Liver (tissue), 9 donors: ENCODE measurements around the gene PYGO2. TPM values are rescaled to one million over a fixed set of nuclear protein-coding genes. Genes with fewer than 3 reads are reported as not detected.

Experiments
- DNase-seq: peaks from one replicate; pipeline ENCODE4 v3.0.0-alpha.2; 2017; ENCODE audit warnings: low spot score
- H3K27ac ChIP-seq, 2 donors: one replicate each; pipeline ENCODE4 v1.7.0; 2013; ENCODE audit warnings: inconsistent platforms in 2 of 2, low read length in 2 of 2, control low read depth in 1 of 2, low read depth in 1 of 2, mild to moderate bottlenecking in 1 of 2
- H3K27me3 ChIP-seq, 4 donors: one replicate each; pipeline versions ENCODE4 v1.6.1 to v1.7.0; 2013; ENCODE audit warnings: low read length in 3 of 4, inconsistent platforms in 1 of 4, mild to moderate bottlenecking in 1 of 4, moderate library complexity in 1 of 4; ENCODE audit not compliant: control insufficient read depth in 4 of 4, insufficient read depth in 4 of 4
- H3K36me3 ChIP-seq, 4 donors: one replicate each; pipeline versions ENCODE4 v1.6.1 to v1.7.0; 2013; ENCODE audit warnings: low read length in 3 of 4, mild to moderate bottlenecking in 3 of 4, low read depth in 1 of 4, moderate library complexity in 1 of 4; ENCODE audit not compliant: control insufficient read depth in 4 of 4, insufficient read depth in 3 of 4
- H3K4me1 ChIP-seq, 4 donors: one replicate each; pipeline versions ENCODE4 v1.6.1 to v1.7.0; 2013; ENCODE audit warnings: low read length in 3 of 4, mild to moderate bottlenecking in 3 of 4, moderate library complexity in 1 of 4; ENCODE audit not compliant: control insufficient read depth in 4 of 4, insufficient read depth in 4 of 4
- H3K4me3 ChIP-seq, 3 donors: one replicate each; pipeline versions ENCODE4 v1.6.1 to v1.7.0; 2013; ENCODE audit warnings: low read length in 3 of 3, control low read depth in 1 of 3, low read depth in 1 of 3, mild to moderate bottlenecking in 1 of 3
- H3K9ac ChIP-seq, 2 donors: one replicate each; pipeline ENCODE4 v1.7.0; 2013; ENCODE audit warnings: low read length in 2 of 2, mild to moderate bottlenecking in 2 of 2, moderate library complexity in 2 of 2, control low read depth in 1 of 2, low read depth in 1 of 2
- H3K9me3 ChIP-seq, 4 donors: one replicate each; pipeline versions ENCODE4 v1.6.1 to v1.7.0; 2013; ENCODE audit warnings: low read length in 3 of 4; ENCODE audit not compliant: control insufficient read depth in 4 of 4
- ATF3 ChIP-seq: IDR thresholded peaks from 2 replicates; pipeline ENCODE4 v1.6.1; 2016; ENCODE audit warnings: antibody characterized with exemption
- CTCF ChIP-seq: fragments of 150-350 bp; IDR thresholded peaks from 2 replicates; pipeline ENCODE4 v1.5.1; 2017; ENCODE audit warnings: improper control_type of control experiment, low read depth, low read length; ENCODE audit not compliant: missing input control
- EGR1 ChIP-seq, 2 donors: IDR thresholded peaks; 2 replicates each; pipeline ENCODE4 v1.6.1; 2016 to 2018; ENCODE audit warnings: antibody characterized with exemption in 2 of 2, low read depth in 2 of 2
- FOXA1 ChIP-seq: IDR thresholded peaks from 2 replicates; pipeline ENCODE4 v1.6.1; 2016; ENCODE audit warnings: antibody characterized with exemption
- FOXA2 ChIP-seq: IDR thresholded peaks from 2 replicates; pipeline ENCODE4 v1.6.1; 2016; ENCODE audit warnings: antibody characterized with exemption
- GABPA ChIP-seq, 2 donors: IDR thresholded peaks in 1 of 2; conservative IDR thresholded peaks in 1 of 2; 2 replicates each; pipeline ENCODE4 v1.6.1; 2016; ENCODE audit warnings: antibody characterized with exemption in 2 of 2, mild to moderate bottlenecking in 1 of 2, moderate library complexity in 1 of 2
- HNF4G ChIP-seq: IDR thresholded peaks from 2 replicates; pipeline ENCODE4 v1.6.1; 2016; ENCODE audit warnings: antibody characterized with exemption
- JUND ChIP-seq, 2 donors: IDR thresholded peaks; 2 replicates each; pipeline ENCODE4 v1.6.1; 2016; ENCODE audit warnings: antibody characterized with exemption in 2 of 2
- MAX ChIP-seq: IDR thresholded peaks from 2 replicates; pipeline ENCODE4 v1.6.1; 2016; ENCODE audit warnings: antibody characterized with exemption
- NR2F2 ChIP-seq: IDR thresholded peaks from 2 replicates; pipeline ENCODE4 v1.6.1; 2016; ENCODE audit warnings: antibody characterized with exemption
- RAD21 ChIP-seq, 2 donors: IDR thresholded peaks; 2 replicates each; pipeline ENCODE4 v1.6.1; 2016; ENCODE audit warnings: antibody characterized with exemption in 2 of 2, mild to moderate bottlenecking in 2 of 2
- REST ChIP-seq: IDR thresholded peaks from 2 replicates; pipeline ENCODE4 v1.6.1; 2016; ENCODE audit warnings: antibody characterized with exemption, mild to moderate bottlenecking
- RXRA ChIP-seq, 2 donors: IDR thresholded peaks; 2 replicates each; pipeline ENCODE4 v1.6.1; 2017 to 2018; ENCODE audit warnings: antibody characterized with exemption in 2 of 2, mild to moderate bottlenecking in 1 of 2
- SP1 ChIP-seq: IDR thresholded peaks from 2 replicates; pipeline ENCODE4 v1.6.1; 2018; ENCODE audit warnings: antibody characterized with exemption, mild to moderate bottlenecking
- TAF1 ChIP-seq: conservative IDR thresholded peaks from 2 replicates; pipeline ENCODE4 v1.6.1; 2016; ENCODE audit warnings: antibody characterized with exemption, mild to moderate bottlenecking
- ZBTB33 ChIP-seq: IDR thresholded peaks from 2 replicates; pipeline ENCODE4 v1.6.1; 2016; ENCODE audit warnings: antibody characterized with exemption
- WGBS: extraction: QIAGEN DNeasy Blood & Tissue Kit; methylation state at CpG from one replicate; pipeline ENCODE4 v1.1.7; 2013; 5-methylcytosine and 5-hydroxymethylcytosine counted together
- polyA plus RNA-seq, 2 donors: library from polyadenylated mRNA; stranded (reverse) in 1 of 2; unstranded in 1 of 2; fragments of 200-250 nt in 1 of 2; fragments of >200 nt in 1 of 2; fragmentation: Nextera tagmentation in 1 of 2; extraction: Ambion mirVana in 1 of 2; gene quantifications; one replicate each; pipeline versions ENCODE4 v1.2.1 to v1.2.3, GENCODE V29; 2013 to 2015
- total RNA-seq, 2 donors: library from RNA; depleted of rRNA; stranded (reverse); fragments of >200 nt; gene quantifications; one replicate each; pipeline ENCODE4 v1.2.3, GENCODE V29; 2014
- donor health status: healthy.
- donor health status: healthy.
- donor health status: healthy.
- donor health status: healthy.
- donor health status: healthy.

Gene PYGO2
- total and polyA plus RNA-seq, 4 donors: 5.0 to 8.2 (median 7.0) TPM

- 80% methylated on average over 6 of the region's 6 CpGs for WGBS
- TF ChIP-seq REST (no peak), CTCF (no peak), GABPA (IDR thresholded peaks at IDR 0.05 in 1 of 2, conservative IDR thresholded peaks at IDR 0.05 in 1 of 2) (no peak), FOXA2 (no peak), JUND (IDR thresholded peaks at IDR 0.05) (no peak), ZBTB33 (no peak), HNF4G (no peak), RXRA (IDR thresholded peaks at IDR 0.05) (no peak), NR2F2 (no peak), RAD21 (IDR thresholded peaks at IDR 0.05) (no peak), SP1 (no peak), FOXA1 (no peak), MAX (no peak), TAF1 (no peak), ATF3 (no peak)
- Histone ChIP-seq H3K27me3 (no peaks in the 10 kb centered on the region), H3K9me3 (no peaks in the 10 kb centered on the region), H3K36me3 (peaks cover 8 to 53% (median 32%) of the 10 kb centered on the region in 4 donors), H3K9ac (no peak overlapping the region), H3K4me3 (no peak overlapping the region), H3K4me1 (peaks cover 0 to 41% (median 24%) of the 10 kb centered on the region in 4 donors), H3K27ac (peak overlapping the region in 1 of 2 donors; percentile 97)
- no peak for DNase-seq
Measured at GRCh38 chr1:154962795-154963330, 1.3 kb upstream of the PYGO2 start.

GRCh38 chr1:154962156-154962749, 671 bp upstream of the PYGO2 start:
- no peak for DNase-seq
- Histone ChIP-seq H3K9ac (peak overlapping the region; percentile 65 to 88), H3K4me3 (peak overlapping the region; percentile 78 to 86 (median 82)), H3K4me1 (peaks cover 0 to 42% (median 24%) of the 10 kb centered on the region in 4 donors), H3K36me3 (peaks cover 6 to 47% (median 27%) of the 10 kb centered on the region in 4 donors), H3K27me3 (no peaks in the 10 kb centered on the region), H3K9me3 (no peaks in the 10 kb centered on the region), H3K27ac (peak overlapping the region; percentile 83 to 97)
- 3% methylated on average over 25 of the region's 25 CpGs for WGBS
- TF ChIP-seq FOXA1 (no peak), RXRA (IDR thresholded peaks at IDR 0.05) (no peak), EGR1 (IDR thresholded peaks at IDR 0.05; ENCODE audit: low read depth in 2 of 2) (no peak), FOXA2 (no peak), ATF3 (no peak), RAD21 (IDR thresholded peaks at IDR 0.05) (no peak), JUND (IDR thresholded peaks at IDR 0.05) (no peak), REST (no peak), ZBTB33 (no peak), GABPA (IDR thresholded peaks at IDR 0.05 in 1 of 2, conservative IDR thresholded peaks at IDR 0.05 in 1 of 2) (no peak), HNF4G (no peak), SP1 (no peak)
